H1 (cell line): ENCODE results near the gene SBK1. TPM values are rescaled to one million over a fixed set of nuclear protein-coding genes. Genes with fewer than 3 reads are reported as not detected.

ENCODE experiments used
- ASH2L ChIP-seq: fragments of 200-600, 300-600 bp; sonication (generic); IDR thresholded peaks from one replicate; pipeline ENCODE4 v1.7.1; 2017; ENCODE audit warnings: low read length
- BACH1 ChIP-seq: IDR thresholded peaks from 2 replicates; pipeline ENCODE4 v1.6.1; 2012; ENCODE audit warnings: low read length, improper control_type of control experiment
- CHD7 ChIP-seq: fragments of 300-600 bp; sonication (generic); IDR thresholded peaks from 2 replicates; pipeline ENCODE4 v1.7.1; 2012; ENCODE audit warnings: low read length, moderate library complexity, mild to moderate bottlenecking, inconsistent platforms; ENCODE audit not compliant: insufficient replicate concordance
- CTBP2 ChIP-seq: IDR thresholded peaks from 2 replicates; pipeline ENCODE4 v1.7.0; 2011; ENCODE audit warnings: borderline replicate concordance, mild to moderate bottlenecking, moderate library complexity, mixed read lengths, low read length; ENCODE audit not compliant: insufficient read depth, insufficient read length
- HDAC2 ChIP-seq, 2 experiments: fragments of 300-600 bp in 1 of 2; sonication (generic) in 1 of 2; IDR thresholded peaks; 2 replicates each; pipeline ENCODE4 v1.6.1; 2011 to 2012; ENCODE audit warnings: low read depth in 2 of 2, low read length in 2 of 2, mild to moderate bottlenecking in 2 of 2, moderate library complexity in 2 of 2, borderline replicate concordance in 1 of 2, inconsistent platforms in 1 of 2
- MAFK ChIP-seq: IDR thresholded peaks from 2 replicates; pipeline ENCODE4 v1.6.1; 2012; ENCODE audit warnings: low read depth, mild to moderate bottlenecking, improper control_type of control experiment, low read length
- NANOG ChIP-seq: IDR thresholded peaks from 2 replicates; pipeline ENCODE4 v1.6.1; 2011; ENCODE audit warnings: low read length, low read depth, mild to moderate bottlenecking, inconsistent platforms; ENCODE audit not compliant: insufficient read depth, poor library complexity, severe bottlenecking
- SUZ12 ChIP-seq: fragments of 200-600 bp; sonication (generic); IDR thresholded peaks from 2 replicates; pipeline ENCODE4 v1.6.1; 2012; ENCODE audit warnings: mild to moderate bottlenecking, inconsistent platforms, low read length, moderate library complexity, mixed read lengths
- TAF7 ChIP-seq: optimal IDR thresholded peaks from 2 replicates; pipeline ENCODE3; 2011; ENCODE audit warnings: low read depth, mild to moderate bottlenecking, inconsistent platforms, low read length, moderate library complexity, borderline replicate concordance
- polyA plus RNA-seq, 7 experiments: library from polyadenylated mRNA; depleted of rRNA in 3 of 7; stranded (reverse) in 5 of 7; unstranded in 2 of 7; fragments of >200 nt in 5 of 7; fragments of 200-250 nt in 2 of 7; gene quantifications; 1 replicate in 5 of 7; 2 replicates in 1 of 7; 4 replicates in 1 of 7; pipeline versions ENCODE4 v1.2.1 to v1.2.3, GENCODE V29; 2011 to 2013; ENCODE audit warnings: missing spikeins in 2 of 7, mixed read lengths in 2 of 7
- total RNA-seq: library from RNA; stranded (reverse); fragmentation: NEBNext Ultra II Directional; extraction: Animal tissue kit (Norgen Biotek cat#: 25700); gene quantifications from 2 replicates; pipeline ENCODE4 v1.2.1, GENCODE V29; 2021

The SBK1 gene
- total and polyA plus RNA-seq, 2 of the 8 experiments (the other 6 are each of a cell fraction or from before 2014, with no cell fraction given) = 18.2 to 73.9 TPM

- no peak for TF ChIP-seq CHD7
- TF ChIP-seq CTBP2 = no peak
- TF ChIP-seq NANOG = no peak
- TF ChIP-seq TAF7 = no peak
- no peak for TF ChIP-seq MAFK
- no peak for TF ChIP-seq SUZ12
- no peak for TF ChIP-seq BACH1
- TF ChIP-seq ASH2L = no peak
- no peak for TF ChIP-seq HDAC2 (IDR thresholded peaks at IDR 0.05; ENCODE audit: borderline replicate concordance in 1 of 2, low read depth in 2 of 2, low read length in 2 of 2)
Observed at GRCh38 chr16:28263305-28263704, 29.0 kb upstream of the SBK1 start (continued).
